HG02981 (cell line): Measurements from ENCODE around the gene EGFL7.
"Not testable (repeated sequence)": the region's sequence is repeated elsewhere in the genome, so short reads cannot be mapped to it uniquely, and the experiment has no call there.

Experiments used
- ATAC-seq: cut with Tn5 transposase; IDR thresholded peaks from one replicate; pipeline ENCODE4 v1.9.1; 2021; ENCODE audit warnings: mild to moderate bottlenecking, moderate library complexity; ENCODE audit not compliant: unreplicated experiment

The EGFL7 gene

DNA sequence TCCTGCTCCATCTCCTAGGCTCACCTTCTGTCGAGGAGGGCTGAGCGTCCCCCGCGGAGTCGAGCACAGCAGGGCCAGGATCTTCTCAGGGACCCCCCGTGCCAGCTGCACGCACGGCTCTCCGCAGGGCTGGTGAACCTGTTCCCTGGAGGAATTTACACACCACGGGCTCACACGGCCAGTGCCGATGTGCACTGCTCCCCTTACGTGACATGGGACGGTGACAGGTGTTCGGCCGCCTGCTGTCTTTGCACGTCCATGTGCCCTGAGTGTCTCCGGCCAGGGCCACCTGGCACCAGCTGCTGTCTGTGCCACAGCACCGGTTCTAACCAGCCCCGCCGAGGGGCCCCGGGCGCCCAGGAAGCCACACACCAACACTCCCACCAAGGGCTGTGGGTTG lies 33.2 kb downstream of the EGFL7 start:
- ATAC-seq = no peak

DNA sequence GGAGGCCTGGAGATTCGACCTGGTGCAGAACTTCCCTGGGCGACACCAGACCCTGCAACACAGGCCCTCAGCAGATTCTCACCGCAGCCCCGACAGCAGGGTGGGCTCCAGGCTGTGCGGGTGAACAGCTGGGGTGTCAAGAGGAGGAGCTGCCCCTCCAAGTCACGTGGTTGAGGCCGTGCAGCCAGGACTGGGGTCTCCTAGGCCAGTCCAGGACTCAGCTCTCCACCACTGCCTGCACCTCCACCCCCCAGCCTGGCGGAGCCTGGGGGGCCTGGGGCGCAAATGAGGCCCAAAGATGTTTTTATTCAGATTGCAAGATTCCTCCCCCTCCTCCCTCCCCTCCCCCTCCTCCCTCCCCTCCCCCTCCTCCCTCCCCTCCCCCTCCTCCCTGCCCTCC lies 33.8 kb downstream of the EGFL7 start:
- ATAC-seq = no peak

DNA sequence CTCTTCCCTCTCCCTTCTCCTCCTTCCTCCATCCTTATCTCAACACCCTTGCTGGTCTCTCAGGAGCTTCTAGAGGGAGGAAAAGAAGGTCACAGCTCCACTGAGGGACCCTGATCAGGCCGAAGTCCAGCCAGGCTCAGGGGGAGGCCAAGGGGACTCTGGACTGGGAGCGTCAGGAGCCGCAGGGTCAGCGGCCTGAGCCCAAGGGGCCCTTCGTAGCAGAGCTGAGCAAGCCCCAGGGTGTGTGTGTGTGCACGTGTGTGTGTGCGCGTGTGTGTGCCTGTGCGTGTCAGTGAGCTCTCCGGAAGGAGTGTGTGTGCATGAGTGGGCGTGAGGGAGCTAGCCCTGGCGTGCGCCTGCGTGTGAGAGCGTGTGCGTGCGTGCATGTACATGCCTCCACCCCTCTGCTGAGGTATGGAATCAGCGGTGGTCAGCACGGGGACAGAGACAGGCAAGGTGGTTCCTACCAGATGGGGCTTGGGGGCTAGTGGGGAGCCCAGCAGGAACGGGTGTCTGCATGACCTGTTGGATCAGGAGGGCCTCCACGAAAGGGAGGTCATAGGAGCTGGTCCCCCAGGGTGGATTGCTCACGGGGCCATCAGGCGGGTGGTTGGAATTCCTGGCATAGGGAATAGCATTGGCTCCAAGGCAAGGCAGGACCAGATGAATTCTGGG lies 34.6 kb downstream of the EGFL7 start:
- ATAC-seq = no peak

DNA sequence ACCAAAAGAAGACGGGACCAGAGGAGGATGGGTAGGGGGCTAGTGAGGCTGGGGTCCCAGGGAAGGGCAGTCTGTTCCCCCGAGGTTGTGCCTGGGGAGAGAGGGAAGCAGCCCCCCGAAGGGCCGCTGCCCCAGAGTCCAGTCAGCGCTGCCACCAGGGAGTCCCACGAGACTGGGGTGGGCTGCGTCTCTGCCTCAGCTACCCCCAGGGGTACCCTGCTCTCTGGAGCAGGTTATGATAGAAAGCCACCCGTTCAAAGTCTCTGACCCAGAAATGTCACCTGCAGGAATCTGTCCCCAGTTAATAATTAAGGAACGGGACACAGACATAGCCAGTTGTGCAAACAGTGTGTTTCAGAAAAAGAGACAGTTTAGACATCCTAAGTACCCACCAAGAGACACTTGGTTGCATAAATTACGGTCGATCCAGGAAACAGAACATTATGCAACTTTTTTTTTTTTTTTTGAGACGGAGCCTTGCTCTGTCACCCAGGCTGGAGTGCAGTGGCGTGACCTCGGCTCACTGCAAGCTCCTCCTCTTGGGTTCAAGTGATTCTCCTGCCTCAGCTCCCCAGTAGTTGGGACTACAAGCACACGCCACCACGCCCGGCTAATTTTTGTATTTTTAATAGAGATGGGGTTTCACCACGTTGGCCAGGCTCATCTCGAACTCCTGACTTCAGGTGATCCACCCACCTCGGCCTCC lies 35.3 kb downstream of the EGFL7 start:
- no peak for ATAC-seq

DNA sequence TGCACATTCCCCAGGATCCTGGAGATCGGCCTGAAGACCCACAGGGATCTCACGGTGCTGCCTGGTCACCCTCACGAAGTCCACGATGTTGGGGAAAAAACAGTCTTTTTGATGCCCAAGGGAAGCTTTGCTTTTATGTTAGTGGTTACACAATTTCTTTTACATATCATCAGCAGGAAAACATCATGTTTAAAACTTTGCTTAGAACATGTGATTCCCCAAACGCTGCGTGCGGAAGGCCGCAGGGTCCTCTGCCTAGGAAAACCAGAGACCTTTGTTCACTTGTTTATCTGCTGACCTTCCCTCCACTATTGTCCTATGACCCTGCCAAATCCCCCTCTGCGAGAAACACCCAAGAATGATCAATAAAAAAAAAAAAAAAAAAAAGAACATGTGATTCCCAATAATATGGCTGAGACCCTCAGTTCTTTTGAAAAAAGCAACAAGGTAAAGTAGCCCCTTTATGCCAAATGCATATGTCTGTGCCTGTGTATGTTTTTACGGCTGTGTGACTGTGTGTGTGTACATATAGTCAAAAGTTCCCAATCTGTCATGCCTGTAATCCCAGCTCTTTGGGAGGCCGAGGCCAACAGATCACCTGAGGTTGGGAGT lies 36.0 kb downstream of the EGFL7 start:
- ATAC-seq = no peak

DNA sequence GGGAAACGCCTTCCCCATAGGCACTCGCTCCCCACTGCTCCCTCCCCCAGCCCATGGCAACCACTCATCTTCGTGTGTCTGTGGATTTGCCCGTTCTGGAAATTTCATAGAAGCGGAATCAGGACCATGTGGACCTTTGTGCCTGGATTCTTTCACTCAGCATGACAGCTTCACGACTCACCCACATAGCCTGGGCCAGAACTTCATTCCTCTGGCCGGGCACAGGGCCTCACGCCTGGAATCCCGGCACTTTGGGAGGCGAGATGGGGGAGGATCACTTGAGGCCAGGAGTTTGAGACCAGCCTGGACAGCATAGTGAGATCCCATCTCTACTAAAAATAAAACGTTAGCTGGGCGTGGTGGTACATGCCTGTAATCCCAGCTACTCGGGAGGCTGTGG lies 37.6 kb downstream of the EGFL7 start:
- ATAC-seq = no peak

DNA sequence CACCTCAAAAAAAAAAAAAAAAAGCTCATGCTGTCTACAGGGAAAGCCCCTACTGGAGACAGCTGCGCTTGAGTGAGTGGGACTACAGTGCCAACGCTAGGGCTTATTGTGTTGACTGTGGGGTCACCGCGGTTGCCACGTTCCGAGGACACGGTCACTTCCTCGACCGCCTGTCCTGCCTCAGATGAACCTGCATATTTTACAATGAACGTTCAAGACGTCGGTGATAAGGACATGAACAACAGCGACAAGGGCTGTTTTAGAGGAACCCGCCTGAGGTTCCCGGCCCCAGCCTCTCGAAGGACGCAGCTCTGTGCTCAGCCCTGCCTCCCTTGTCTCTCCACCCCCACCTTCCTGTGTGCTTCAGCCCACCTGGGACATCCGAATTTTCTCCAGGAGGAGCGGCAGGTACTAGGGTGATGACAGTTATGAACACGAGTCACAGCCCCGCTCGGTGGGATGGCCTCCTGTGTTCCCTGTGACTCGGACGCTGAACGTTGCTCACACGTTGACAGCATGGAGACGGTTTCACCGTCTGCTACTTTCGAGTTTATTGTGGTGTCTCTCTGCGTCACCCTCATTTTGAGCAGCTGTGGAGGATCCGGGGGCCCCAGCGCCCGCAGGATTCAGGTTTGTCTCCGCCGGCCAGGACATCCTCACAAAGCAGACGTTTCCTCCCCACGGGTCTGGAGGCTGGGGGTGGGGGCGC lies 38.4 kb downstream of the EGFL7 start:
- peak; percentile 69 for ATAC-seq

DNA sequence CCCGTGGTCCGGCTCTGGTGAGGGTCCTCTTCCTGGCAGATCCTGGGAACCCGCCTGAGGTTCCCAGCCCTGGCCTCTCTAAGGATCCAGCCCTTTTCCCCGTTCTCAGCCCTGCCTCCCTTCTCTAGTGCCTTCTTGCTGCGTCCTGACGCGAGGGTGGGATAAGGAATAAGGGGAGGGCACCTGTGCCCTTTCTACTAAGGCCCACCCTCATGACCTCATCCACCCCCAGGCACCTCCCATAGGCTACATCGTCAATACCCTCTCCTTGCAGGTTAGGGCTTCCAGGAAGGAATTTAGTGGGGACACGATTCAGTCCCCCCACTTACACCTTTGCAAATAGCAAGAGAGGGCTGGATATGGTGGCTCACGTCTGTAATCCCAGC lies 38.9 kb downstream of the EGFL7 start:
- ATAC-seq = peak; percentile 7

DNA sequence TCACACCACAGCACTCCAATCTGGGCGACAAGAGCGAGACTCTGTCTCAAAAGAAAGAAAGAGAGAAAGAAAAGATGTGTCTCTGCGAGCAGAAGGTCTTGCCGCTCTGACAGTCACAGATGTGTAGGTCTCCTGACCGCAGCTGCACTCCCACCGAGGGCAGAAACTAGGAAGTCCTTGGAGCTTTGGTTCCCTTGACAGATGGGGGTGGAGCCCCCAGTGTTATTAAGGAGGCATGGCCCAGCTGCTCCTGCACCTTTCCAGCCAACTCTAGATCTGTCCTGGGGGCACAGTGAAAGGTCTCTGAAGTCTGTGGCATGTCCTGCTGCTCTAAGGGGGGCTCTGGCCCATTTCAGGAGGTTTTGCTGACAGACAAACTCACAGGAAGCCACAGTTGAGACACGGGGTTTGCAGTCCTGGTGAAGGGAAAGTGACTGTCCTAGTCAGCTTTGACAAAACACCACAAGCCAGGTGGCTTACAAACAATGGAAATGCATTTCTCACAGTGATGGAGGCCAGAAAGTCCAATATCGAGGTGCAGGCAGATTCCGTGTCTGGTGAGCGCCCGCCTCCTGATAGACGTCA lies 40.7 kb downstream of the EGFL7 start:
- no peak for ATAC-seq

DNA sequence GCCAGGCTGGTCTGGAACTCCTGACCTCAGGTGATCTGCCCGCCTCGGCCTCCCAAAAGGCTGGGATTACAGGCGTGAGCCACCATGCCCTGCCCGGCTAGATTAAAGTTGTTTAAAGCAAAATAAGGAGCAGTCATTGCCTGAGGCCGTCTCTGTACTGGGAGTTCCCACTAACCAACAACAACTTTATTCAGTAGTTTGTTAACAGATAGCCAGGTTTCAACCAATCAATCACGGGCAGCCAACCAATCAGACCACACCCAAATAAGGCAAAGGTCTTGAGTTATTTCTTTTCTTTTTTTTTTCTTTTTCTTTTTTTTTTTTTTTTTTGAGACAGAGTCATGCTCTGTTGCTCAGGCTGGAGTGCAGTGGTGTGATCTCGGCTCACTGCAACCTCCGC lies 42.0 kb downstream of the EGFL7 start:
- ATAC-seq = not testable (repeated sequence)

DNA sequence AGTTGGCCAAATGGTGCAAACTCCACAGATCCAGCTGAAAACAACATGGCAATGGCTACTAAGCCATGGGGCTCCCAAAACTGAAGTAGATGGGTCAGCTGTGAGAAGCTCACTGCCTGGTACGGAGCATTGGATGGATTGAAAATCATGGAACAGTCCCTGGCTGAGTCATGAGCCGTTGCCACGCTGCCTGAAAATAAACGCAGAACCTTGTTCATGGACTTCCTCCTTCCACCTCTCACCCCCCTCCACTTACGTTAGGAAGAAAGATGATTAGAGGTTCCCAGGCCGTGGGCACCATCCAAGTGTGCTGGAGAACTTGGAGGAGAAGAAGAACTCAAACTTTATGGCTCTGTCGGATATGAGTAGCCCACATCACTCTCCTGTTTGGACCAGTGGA lies 42.8 kb downstream of the EGFL7 start:
- ATAC-seq = no peak

DNA sequence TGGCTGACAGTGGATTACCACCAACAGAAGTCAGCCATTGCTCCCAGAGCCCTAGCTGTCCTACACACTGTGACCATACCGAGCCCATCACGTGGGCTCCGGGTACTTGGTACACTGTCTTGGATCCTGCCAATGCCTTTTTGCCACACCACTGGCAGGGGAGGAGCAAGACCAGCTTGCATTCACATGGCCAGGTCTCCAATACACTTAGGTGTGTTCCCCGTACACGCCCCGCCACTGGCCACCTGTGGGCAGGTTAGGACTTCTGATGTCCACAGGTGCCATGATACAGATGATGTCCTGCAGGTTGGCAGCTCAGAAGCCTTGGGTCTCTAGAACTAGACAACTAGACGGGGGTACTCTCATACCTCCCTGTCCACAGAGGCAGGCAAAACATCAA lies 44.3 kb downstream of the EGFL7 start:
- no peak for ATAC-seq

DNA sequence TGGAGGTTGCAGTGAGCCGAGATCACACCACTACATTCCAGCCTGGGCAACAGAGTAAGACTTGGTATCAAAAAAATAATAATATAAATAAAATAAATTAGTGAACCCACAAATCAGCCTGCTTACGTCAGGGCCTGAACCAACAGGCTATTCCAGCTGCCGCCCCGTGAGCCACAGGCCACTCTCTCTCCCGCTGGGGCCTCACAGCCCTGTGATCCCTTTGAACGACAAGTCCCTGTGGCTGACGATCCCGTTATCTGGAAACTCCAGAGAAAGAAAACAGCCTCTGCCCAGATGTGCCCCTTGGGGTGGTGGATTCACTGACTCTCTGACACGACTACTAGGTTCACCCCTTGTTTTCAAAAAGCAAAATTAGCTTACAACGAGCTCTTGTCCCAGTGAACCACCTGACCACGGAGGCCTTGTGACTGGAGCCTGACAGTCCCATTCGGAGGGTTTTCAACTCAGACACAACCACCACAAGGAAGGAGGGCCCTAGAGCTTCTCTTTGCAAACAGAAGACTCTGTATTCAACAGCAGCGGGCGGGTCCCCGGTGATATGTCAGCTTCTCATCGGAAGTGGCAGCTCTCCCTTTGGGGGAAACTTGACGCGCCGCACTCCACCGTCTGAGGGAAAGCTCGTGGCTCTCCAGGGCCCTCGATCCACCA lies 45.3 kb downstream of the EGFL7 start:
- no peak for ATAC-seq

DNA sequence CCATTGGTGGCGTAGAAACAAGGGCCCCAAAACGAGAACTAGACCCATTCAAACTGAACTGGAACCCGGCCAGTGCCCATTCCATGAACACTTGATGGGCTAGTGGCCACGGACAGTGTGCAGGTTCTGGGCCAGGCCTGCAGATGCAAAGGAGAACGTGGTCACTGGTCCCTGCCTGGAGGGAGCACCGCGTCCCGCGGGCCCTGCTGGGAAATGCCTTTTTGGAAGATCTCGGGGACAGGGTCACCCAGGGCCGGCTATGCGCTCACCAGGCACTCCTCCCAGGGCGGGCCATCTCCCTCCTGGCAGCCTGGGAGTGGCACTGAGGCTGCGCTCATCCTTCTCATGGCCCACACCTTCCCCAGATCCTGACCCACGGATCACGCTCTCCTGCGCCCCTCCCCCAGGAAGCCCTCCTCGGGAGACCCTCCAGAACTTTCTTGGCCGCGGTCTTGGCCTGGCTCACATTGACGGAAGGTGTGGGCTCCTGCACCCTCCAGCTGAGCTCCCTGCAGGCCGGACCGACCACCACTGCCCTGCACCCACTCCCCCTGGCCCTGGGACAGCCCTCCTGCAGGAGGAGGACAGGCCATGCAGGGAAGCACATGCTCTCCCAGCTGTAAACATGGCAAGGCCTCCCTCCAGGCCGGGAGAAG lies 46.9 kb downstream of the EGFL7 start:
- ATAC-seq = no peak

DNA sequence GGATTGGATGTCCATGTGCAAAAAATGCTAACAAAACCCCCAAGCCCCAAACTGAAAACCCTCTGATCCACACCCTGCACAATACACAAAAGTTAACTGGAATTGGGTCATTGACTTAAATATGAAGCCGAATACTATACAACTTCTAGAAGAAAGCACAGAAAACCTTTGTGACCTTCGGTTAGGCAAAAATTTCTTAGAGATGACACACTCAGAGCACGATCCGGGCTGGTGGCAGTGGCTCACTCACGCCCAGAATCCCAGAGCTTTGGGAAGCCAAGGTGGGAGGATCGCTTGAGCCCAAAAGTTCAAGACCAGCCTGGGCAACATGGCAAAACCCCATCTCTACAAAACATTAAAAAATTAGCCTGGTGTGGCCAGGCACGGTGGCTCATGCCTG lies 47.8 kb downstream of the EGFL7 start:
- no peak for ATAC-seq

DNA sequence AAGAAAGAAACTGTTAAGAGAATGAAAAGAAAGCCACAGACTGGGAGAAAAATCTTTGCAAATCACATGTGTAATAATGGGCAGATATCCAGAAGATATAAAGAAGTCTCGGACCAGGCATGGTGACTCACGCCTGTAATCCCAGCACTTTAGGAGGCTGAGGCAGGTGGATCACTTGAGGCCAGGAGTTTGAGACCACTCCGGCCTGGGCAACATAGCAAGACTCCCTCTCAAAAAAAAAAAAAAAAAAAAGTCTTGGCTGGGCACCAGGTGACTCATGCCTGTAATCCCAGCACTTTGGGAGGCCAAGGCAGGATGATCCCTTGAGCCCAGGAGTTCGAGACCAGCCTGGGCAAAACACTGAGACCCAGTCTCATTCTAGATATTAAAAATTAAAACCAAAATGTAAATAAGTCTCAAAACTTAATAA lies 48.5 kb downstream of the EGFL7 start:
- not testable (repeated sequence) for ATAC-seq

DNA sequence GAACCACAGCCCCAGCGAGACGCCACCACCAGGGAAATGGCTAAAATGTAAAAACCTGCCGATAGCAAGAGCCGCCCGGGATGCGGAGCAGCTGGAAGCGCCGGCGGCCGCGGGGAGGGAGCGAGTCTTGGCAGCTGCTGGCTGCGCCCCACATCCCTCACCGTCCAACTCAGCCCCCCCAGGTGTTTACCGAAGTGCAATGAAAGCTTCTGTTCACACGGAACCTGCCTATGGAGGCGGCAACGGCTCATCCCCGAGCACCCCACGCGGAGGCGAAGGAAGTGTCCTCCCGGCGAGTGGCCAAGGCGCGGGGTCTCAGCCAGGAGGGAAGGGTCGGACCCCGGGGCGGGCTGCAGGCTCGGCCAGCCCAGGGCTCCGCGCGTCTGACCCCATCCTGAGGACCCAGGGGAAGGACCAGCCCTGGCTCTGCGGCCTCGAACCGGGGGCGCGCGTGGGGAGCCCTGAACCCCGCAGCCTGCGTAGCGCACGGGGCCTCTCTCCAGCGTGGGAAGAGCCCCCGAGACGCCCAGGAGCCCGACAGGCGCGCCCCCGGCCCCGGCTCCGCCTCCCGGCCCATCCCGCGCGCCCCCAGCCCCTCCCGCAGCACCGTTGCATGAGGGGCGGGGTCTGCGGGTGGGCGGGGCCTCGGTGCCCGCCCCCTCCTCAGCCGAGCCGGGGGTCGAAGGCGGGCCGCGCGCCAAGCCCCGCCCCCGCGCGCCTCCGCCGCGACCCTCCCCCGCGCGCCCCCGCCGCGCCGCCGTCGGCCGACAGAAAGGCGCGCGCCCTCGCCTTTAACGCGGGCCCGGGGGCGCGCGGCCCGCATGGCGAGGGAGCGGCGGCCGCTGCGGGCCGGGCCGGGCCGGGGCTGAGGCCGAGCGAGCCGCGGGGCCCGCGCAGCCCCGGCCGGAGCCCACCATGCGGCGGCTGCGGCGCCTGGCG lies 49.3 kb downstream of the EGFL7 start, which contains the start of gene DIPK1B:
Gene DIPK1B, plus strand, starts transcription at position 822 of the 939 bp plus-strand sequence. Its CDS starts 94 bp downstream, at position 916.
- no peak for ATAC-seq

DNA sequence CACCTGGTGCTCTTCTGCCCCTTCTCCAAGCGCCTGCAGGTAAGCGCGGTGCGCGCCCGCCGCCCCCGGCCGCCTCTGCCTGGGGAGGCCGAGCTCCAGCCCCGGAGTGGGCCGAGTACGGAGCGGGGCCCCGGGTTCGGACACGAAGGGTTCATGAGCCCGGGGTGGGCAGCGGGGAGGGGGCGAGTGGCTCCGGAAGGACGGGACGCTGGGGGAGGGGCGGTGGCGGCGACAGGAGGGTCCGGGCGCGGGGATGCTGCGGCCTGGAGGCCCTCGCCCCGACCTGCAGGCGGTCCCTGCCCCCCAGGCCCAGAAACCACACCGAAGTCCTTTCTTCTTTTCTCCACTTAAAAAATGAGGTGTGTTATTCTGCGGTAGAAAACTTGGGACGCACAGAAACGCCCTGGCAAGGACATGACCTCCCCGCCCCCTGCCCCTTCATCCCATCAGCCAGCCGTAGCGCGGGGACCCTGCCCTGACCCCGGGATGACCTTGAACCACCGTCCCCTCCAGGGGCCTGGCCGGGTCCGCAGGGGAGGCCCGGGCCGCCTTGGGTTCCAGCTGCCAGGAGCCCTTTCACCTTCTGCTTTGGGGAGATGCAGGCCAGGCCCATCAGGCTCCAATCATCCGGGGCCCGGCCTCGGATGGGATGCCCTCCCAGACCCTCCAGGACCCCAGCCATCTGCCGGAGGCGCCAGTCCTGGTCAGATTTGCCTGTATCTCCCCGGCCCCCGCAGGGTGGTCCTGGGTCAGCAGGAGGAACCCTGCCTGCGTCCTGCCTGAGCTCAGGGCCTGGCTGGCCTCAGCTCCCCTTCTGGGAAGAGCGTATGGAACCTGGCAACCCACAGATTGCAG lies 50.2 kb downstream of the EGFL7 start:
- no peak for ATAC-seq
